Measurements from ENCODE around the gene C10orf90. TPM values are rescaled to one million over a fixed set of nuclear protein-coding genes. Genes with fewer than 3 reads are reported as not detected.

C10orf90 gene
- total RNA-seq, 1 donor from 2014 or later: not detected

GRCh38 chr10:126617733-126618132 is 52.8 kb downstream of the C10orf90 start:
- no peak overlapping the region for H3K27ac Mint-ChIP-seq (ENCODE audit: unreplicated experiment)

GRCh38 chr10:126617208-126617607 is 53.3 kb downstream of the C10orf90 start:
- no peaks in the 10 kb centered on the region for H3K4me1 Mint-ChIP-seq (ENCODE audit: low read depth, unreplicated experiment)
- H3K4me3 Mint-ChIP-seq (ENCODE audit: unreplicated experiment): no peak overlapping the region
- H3K27ac Mint-ChIP-seq (ENCODE audit: unreplicated experiment): no peak overlapping the region
- peaks cover 2% of the 10 kb centered on the region for H3K27me3 Mint-ChIP-seq (ENCODE audit: unreplicated experiment)
- H3K9me3 Mint-ChIP-seq (ENCODE audit: unreplicated experiment): peaks cover 2% of the 10 kb centered on the region
- no peak for DNase-seq
- no peaks in the 10 kb centered on the region for H3K36me3 Mint-ChIP-seq (ENCODE audit: unreplicated experiment)
- TF ChIP-seq CTCF (IDR thresholded peaks at IDR 0.05; ENCODE audit: partially characterized antibody, unreplicated experiment): no peak

More at GRCh38 chr10:126617733-126618132, 52.8 kb downstream of the C10orf90 start:
- no peak for DNase-seq
- Mint-ChIP-seq H3K4me3 (ENCODE audit: unreplicated experiment) (no peak overlapping the region), H3K27me3 (ENCODE audit: unreplicated experiment) (peaks cover 2% of the 10 kb centered on the region), H3K9me3 (ENCODE audit: unreplicated experiment) (peaks cover 2% of the 10 kb centered on the region), H3K4me1 (ENCODE audit: low read depth, unreplicated experiment) (no peaks in the 10 kb centered on the region), H3K36me3 (ENCODE audit: unreplicated experiment) (no peaks in the 10 kb centered on the region)
- no peak for TF ChIP-seq CTCF (IDR thresholded peaks at IDR 0.05; ENCODE audit: partially characterized antibody, unreplicated experiment)

- Mint-ChIP-seq H3K27me3 (ENCODE audit: unreplicated experiment) (no peaks in the 10 kb centered on the region), H3K4me3 (ENCODE audit: unreplicated experiment) (no peak overlapping the region), H3K9me3 (ENCODE audit: unreplicated experiment) (no peaks in the 10 kb centered on the region), H3K36me3 (ENCODE audit: unreplicated experiment) (no peaks in the 10 kb centered on the region), H3K4me1 (ENCODE audit: low read depth, unreplicated experiment) (no peaks in the 10 kb centered on the region), H3K27ac (ENCODE audit: unreplicated experiment) (no peak overlapping the region)
- TF ChIP-seq CTCF (IDR thresholded peaks at IDR 0.05; ENCODE audit: partially characterized antibody, unreplicated experiment): no peak
- DNase-seq: no peak
These were observed 53.8 kb downstream of the C10orf90 start for GRCh38 chr10:126616737-126617136.

GRCh38 chr10:126611303-126611702 is 59.2 kb downstream of the C10orf90 start:
- no peaks in the 10 kb centered on the region for H3K36me3 Mint-ChIP-seq (ENCODE audit: unreplicated experiment)
- no peak for DNase-seq
- peaks cover 2% of the 10 kb centered on the region for H3K27me3 Mint-ChIP-seq (ENCODE audit: unreplicated experiment)
- no peak overlapping the region for H3K4me3 Mint-ChIP-seq (ENCODE audit: unreplicated experiment)
- no peaks in the 10 kb centered on the region for H3K9me3 Mint-ChIP-seq (ENCODE audit: unreplicated experiment)
- TF ChIP-seq CTCF (IDR thresholded peaks at IDR 0.05; ENCODE audit: partially characterized antibody, unreplicated experiment): no peak
- H3K27ac Mint-ChIP-seq (ENCODE audit: unreplicated experiment): no peak overlapping the region
- H3K4me1 Mint-ChIP-seq (ENCODE audit: low read depth, unreplicated experiment): no peaks in the 10 kb centered on the region

- no peaks in the 10 kb centered on the region for H3K36me3 Mint-ChIP-seq (ENCODE audit: unreplicated experiment)
- TF ChIP-seq CTCF (IDR thresholded peaks at IDR 0.05; ENCODE audit: partially characterized antibody, unreplicated experiment): no peak
- no peak overlapping the region for H3K27ac Mint-ChIP-seq (ENCODE audit: unreplicated experiment)
- no peaks in the 10 kb centered on the region for H3K4me1 Mint-ChIP-seq (ENCODE audit: low read depth, unreplicated experiment)
- no peak for DNase-seq
- peaks cover 2% of the 10 kb centered on the region for H3K27me3 Mint-ChIP-seq (ENCODE audit: unreplicated experiment)
- H3K4me3 Mint-ChIP-seq (ENCODE audit: unreplicated experiment): no peak overlapping the region
- no peaks in the 10 kb centered on the region for H3K9me3 Mint-ChIP-seq (ENCODE audit: unreplicated experiment)
These were observed 60.9 kb downstream of the C10orf90 start for GRCh38 chr10:126609566-126609965.

All from glutamatergic neuron (in vitro differentiated cells).